Stimulated activated CD4-positive, alpha-beta T cell treated with anti-CD3 and anti-CD28 coated beads, TNF-alpha, amount 100 ng/mL, for 24 hours (primary cell): ENCODE results near the gene NRDC.

Experiments
- DNase-seq, 3 experiments: peaks; one replicate each; pipeline ENCODE4 v3.0.0-alpha.2; 2020; ENCODE audit warnings: low read depth in 3 of 3

NRDC gene

GRCh38 chr1:51768971-51769588 lies 109.4 kb downstream of the NRDC start:
- no peak for DNase-seq

- DNase-seq: no peak
Observed at GRCh38 chr1:51761351-51761750, 117.2 kb downstream of the NRDC start.

GRCh38 chr1:51760872-51761271 lies 117.7 kb downstream of the NRDC start:
- no peak for DNase-seq

- DNase-seq: no peak
Observed at GRCh38 chr1:51758310-51758709, 120.2 kb downstream of the NRDC start.

GRCh38 chr1:51756290-51756689 lies 122.2 kb downstream of the NRDC start:
- DNase-seq: no peak

- DNase-seq: no peak
Observed at GRCh38 chr1:51755437-51755836, 123.1 kb downstream of the NRDC start.

GRCh38 chr1:51754666-51755065 lies 123.9 kb downstream of the NRDC start:
- no peak for DNase-seq

GRCh38 chr1:51753969-51754368 lies 124.6 kb downstream of the NRDC start:
- no peak for DNase-seq

- DNase-seq: no peak
Observed at GRCh38 chr1:51752073-51752948, 126.2 kb downstream of the NRDC start.

GRCh38 chr1:51750729-51751128 lies 127.8 kb downstream of the NRDC start:
- DNase-seq: no peak

GRCh38 chr1:51750218-51750617 lies 128.3 kb downstream of the NRDC start:
- DNase-seq: no peak

- DNase-seq: no peak
Observed at GRCh38 chr1:51749151-51749550, 129.4 kb downstream of the NRDC start.

GRCh38 chr1:51745304-51745570 lies 133.3 kb downstream of the NRDC start:
- no peak for DNase-seq

GRCh38 chr1:51744506-51745303 lies 133.8 kb downstream of the NRDC start:
- no peak for DNase-seq

- no peak for DNase-seq
Observed at GRCh38 chr1:51741121-51741681, 137.3 kb downstream of the NRDC start.

- DNase-seq: no peak
Observed at GRCh38 chr1:51740652-51741051, 137.9 kb downstream of the NRDC start.
